A673 (cell line): ENCODE measurements around the gene WDFY4.

Source experiments
- EZH2 ChIP-seq: fragments of 200-600 bp; sonication (generic); IDR thresholded peaks from 2 replicates; pipeline ENCODE4 v1.6.1; 2017; ENCODE audit warnings: borderline replicate concordance, low read depth, mild to moderate bottlenecking, mixed read lengths, antibody characterized with exemption, low read length; ENCODE audit not compliant: poor library complexity, severe bottlenecking
- TF ChIP-seq, protein P1 (sequence below): fragments of 300-800, 200-600 bp; sonication (generic); conservative IDR thresholded peaks from 2 replicates; pipeline ENCODE4 v1.5.1; 2017; ENCODE audit warnings: low read depth, mild to moderate bottlenecking, antibody characterized with exemption, low read length, moderate library complexity, mixed read lengths

GRCh38 chr10:48748573-48748972 is 63.9 kb downstream of the WDFY4 start:
- TF ChIP-seq, protein P1, sequence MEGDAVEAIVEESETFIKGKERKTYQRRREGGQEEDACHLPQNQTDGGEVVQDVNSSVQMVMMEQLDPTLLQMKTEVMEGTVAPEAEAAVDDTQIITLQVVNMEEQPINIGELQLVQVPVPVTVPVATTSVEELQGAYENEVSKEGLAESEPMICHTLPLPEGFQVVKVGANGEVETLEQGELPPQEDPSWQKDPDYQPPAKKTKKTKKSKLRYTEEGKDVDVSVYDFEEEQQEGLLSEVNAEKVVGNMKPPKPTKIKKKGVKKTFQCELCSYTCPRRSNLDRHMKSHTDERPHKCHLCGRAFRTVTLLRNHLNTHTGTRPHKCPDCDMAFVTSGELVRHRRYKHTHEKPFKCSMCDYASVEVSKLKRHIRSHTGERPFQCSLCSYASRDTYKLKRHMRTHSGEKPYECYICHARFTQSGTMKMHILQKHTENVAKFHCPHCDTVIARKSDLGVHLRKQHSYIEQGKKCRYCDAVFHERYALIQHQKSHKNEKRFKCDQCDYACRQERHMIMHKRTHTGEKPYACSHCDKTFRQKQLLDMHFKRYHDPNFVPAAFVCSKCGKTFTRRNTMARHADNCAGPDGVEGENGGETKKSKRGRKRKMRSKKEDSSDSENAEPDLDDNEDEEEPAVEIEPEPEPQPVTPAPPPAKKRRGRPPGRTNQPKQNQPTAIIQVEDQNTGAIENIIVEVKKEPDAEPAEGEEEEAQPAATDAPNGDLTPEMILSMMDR, result no peak
- TF ChIP-seq EZH2, result no peak
